GM12878 (cell line): Measurements from ENCODE around the gene PPP1R18. TPM values are rescaled to one million over a fixed set of nuclear protein-coding genes. Genes with fewer than 3 reads are reported as not detected.

Source experiments
- ATAC-seq: fragments of 200-7000 bp; cut with Tn5 transposase; 3 replicates; pipeline ENCODE4 v1.9.1; 2020; ENCODE audit warnings: mild to moderate bottlenecking, moderate library complexity
- BruUV-seq: library from RNA; stranded (reverse); fragments of 400-500 nt; replicated peaks from 2 replicates; lab custom pipeline; 2021; lab: Mats Ljungman, UMichigan
- CTCF ChIA-PET: fragments of 300-600 bp; sonication (Branson Sonifier 250); formaldehyde crosslinking; extraction: SDS; loops from one replicate; lab custom pipeline; 2021; ENCODE audit warnings: inconsistent platforms; lab: Yijun Ruan, JAX
- POLR2A ChIA-PET: fragments of 350-600 bp; formaldehyde crosslinking; extraction: SDS; loops from one replicate; lab custom pipeline; 2021; ENCODE audit warnings: inconsistent platforms; lab: Charles Lee
- RAD21 ChIA-PET: fragments of 300-600 bp; sonication (Branson Sonifier 250); formaldehyde crosslinking; loops from one replicate; lab custom pipeline; 2023; ENCODE audit warnings: antibody characterized with exemption; ENCODE audit not compliant: unreplicated experiment; lab: Charles Lee
- SMC1A ChIA-PET: fragments of 300-600 bp; sonication (Branson Sonifier 250); formaldehyde crosslinking; loops from one replicate; lab custom pipeline; 2023; ENCODE audit not compliant: unreplicated experiment, uncharacterized antibody; lab: Charles Lee
- DNase-seq: peaks from one replicate; pipeline ENCODE4 v3.0.0-alpha.2; 2011; ENCODE audit warnings: low read depth, low spot score
- FAIRE-seq: peaks from 3 replicates; lab custom pipeline; 2011; peaks lifted over from hg19 to GRCh38; lab: Jason Lieb, UNC
- H2AFZ ChIP-seq: 2 replicates; pipeline ENCODE4 v1.6.0; 2011; ENCODE audit warnings: low read depth, low read length, control low read depth; ENCODE audit not compliant: control insufficient read depth
- H3K27ac ChIP-seq: 2 replicates; pipeline ENCODE4 v1.5.1; 2011; ENCODE audit warnings: control low read depth; ENCODE audit not compliant: control insufficient read depth, insufficient read depth
- H3K27me3 ChIP-seq, 2 experiments: replicated peaks in 1 of 2; 2 replicates each; pipeline versions ENCODE4 v1.6.0 to v1.6.1; 2011; ENCODE audit warnings: low read length in 1 of 2; ENCODE audit not compliant: control insufficient read depth in 2 of 2, insufficient read depth in 2 of 2
- H3K36me3 ChIP-seq, 2 experiments: 2 replicates each; pipeline ENCODE4 v1.5.1; 2011; ENCODE audit warnings: low read length in 1 of 2; ENCODE audit not compliant: control insufficient read depth in 2 of 2, insufficient read depth in 2 of 2
- H3K4me1 ChIP-seq: 2 replicates; pipeline ENCODE4 v1.6.1; 2011; ENCODE audit warnings: mild to moderate bottlenecking, low read length, moderate library complexity, mixed read lengths; ENCODE audit not compliant: control insufficient read depth, insufficient read depth
- H3K4me2 ChIP-seq: 2 replicates; pipeline ENCODE4 v1.6.0; 2011; ENCODE audit warnings: control low read depth; ENCODE audit not compliant: control insufficient read depth, insufficient read depth
- H3K4me3 ChIP-seq: fragments of 200-600 bp; sonication (generic); 2 replicates; pipeline ENCODE4 v1.5.1; 2016
- H3K79me2 ChIP-seq: 2 replicates; pipeline ENCODE4 v1.6.0; 2011; ENCODE audit warnings: low read length; ENCODE audit not compliant: control insufficient read depth, insufficient read depth
- H3K9ac ChIP-seq: 2 replicates; pipeline ENCODE4 v1.8.0; 2011; ENCODE audit warnings: low read length, control low read depth, mixed read lengths; ENCODE audit not compliant: control insufficient read depth, insufficient read depth
- H3K9me3 ChIP-seq: replicated peaks from 3 replicates; pipeline ENCODE4 v1.5.1; 2011; ENCODE audit warnings: mild to moderate bottlenecking, low read length; ENCODE audit not compliant: control insufficient read depth, insufficient read depth
- H4K20me1 ChIP-seq: 2 replicates; pipeline ENCODE4 v1.6.0; 2011; ENCODE audit not compliant: control insufficient read depth, insufficient read depth
- ATF3 ChIP-seq: IDR thresholded peaks from 2 replicates; pipeline ENCODE4 v1.6.1; 2011; ENCODE audit warnings: low read depth, mild to moderate bottlenecking, low read length, moderate library complexity, borderline replicate concordance; ENCODE audit errors: extremely low read depth
- ATF7 ChIP-seq: fragments of 450-650 bp; IDR thresholded peaks from 2 replicates; pipeline ENCODE4 v1.6.1; 2016; ENCODE audit warnings: low read depth, mild to moderate bottlenecking
- CREB1 ChIP-seq: IDR thresholded peaks from 2 replicates; pipeline ENCODE4 v1.6.1; 2012; ENCODE audit warnings: low read depth, mild to moderate bottlenecking, inconsistent platforms
- DPF2 ChIP-seq: fragments of 450-650 bp; IDR thresholded peaks from 2 replicates; pipeline ENCODE4 v1.6.1; 2017; ENCODE audit warnings: mild to moderate bottlenecking
- EED ChIP-seq: sonication (generic); IDR thresholded peaks from 2 replicates; pipeline ENCODE4 v1.6.1; 2016; ENCODE audit warnings: antibody characterized with exemption, low read depth
- FOXK2 ChIP-seq: fragments of 450-650 bp; IDR thresholded peaks from 2 replicates; pipeline ENCODE4 v1.6.1; 2017; ENCODE audit warnings: mild to moderate bottlenecking, moderate library complexity
- IRF4 ChIP-seq: IDR thresholded peaks from 2 replicates; pipeline ENCODE4 v1.6.1; 2011; ENCODE audit warnings: low read depth, low read length
- KDM1A ChIP-seq: fragments of 200-600 bp; sonication (generic); IDR thresholded peaks from 2 replicates; pipeline ENCODE4 v1.6.1; 2016; ENCODE audit warnings: borderline replicate concordance
- PRDM15 ChIP-seq: fragments of 450-650 bp; formaldehyde crosslinking; IDR thresholded peaks from 2 replicates; pipeline ENCODE4 v1.4.0; 2020; ENCODE audit warnings: mild to moderate bottlenecking, moderate library complexity
- RUNX3 ChIP-seq: IDR thresholded peaks from 2 replicates; pipeline ENCODE4 v1.6.1; 2012; ENCODE audit warnings: low read length, inconsistent platforms
- SMC3 ChIP-seq: IDR thresholded peaks from 2 replicates; pipeline ENCODE4 v1.6.1; 2011; ENCODE audit warnings: low read length, improper control_type of control experiment, borderline replicate concordance
- STAT1 ChIP-seq: fragments of 450-650 bp; conservative IDR thresholded peaks from 2 replicates; pipeline ENCODE4 v1.6.1; 2014; ENCODE audit warnings: antibody characterized with exemption, mild to moderate bottlenecking
- TCF12 ChIP-seq: IDR thresholded peaks from 2 replicates; pipeline ENCODE4 v1.6.1; 2011; ENCODE audit warnings: low read depth, mild to moderate bottlenecking, low read length
- ZBED1 ChIP-seq: IDR thresholded peaks from 2 replicates; pipeline ENCODE4 v1.6.1; 2016; ENCODE audit warnings: borderline replicate concordance
- WGBS: methylation state at CpG from one replicate; pipeline ENCODE4 v1.1.6; 2016; ENCODE audit warnings: low lambda C conversion rate; ENCODE audit not compliant: insufficient replicate concordance, insufficient coverage; ENCODE audit errors: missing lambda C conversion rate; 5-methylcytosine and 5-hydroxymethylcytosine counted together
- in situ Hi-C: fragments of 300-500 bp; cut with MboI; formaldehyde crosslinking; loops from 9 replicates; pipeline ENCODE4 v1.14.3; 2018; ENCODE audit warnings: mixed read lengths
- intact Hi-C: fragments of 100-400 bp; cut with micrococcal nuclease; formaldehyde crosslinking; loops from one replicate; pipeline ENCODE4 v1.14.2; 2022; ENCODE audit not compliant: unreplicated experiment
- polyA plus RNA-seq, 11 experiments: library from polyadenylated mRNA; depleted of rRNA in 4 of 11; unstranded in 6 of 11; stranded (reverse) in 5 of 11; fragments of >200 nt; fragmentation: Nextera tagmentation in 4 of 11; fragmentation: Illumina TruSeq in 1 of 11; extraction: Ambion mirVana in 4 of 11; extraction: Trizol in 1 of 11; gene quantifications; 1 replicate in 1 of 11; 2 replicates in 10 of 11; pipeline versions ENCODE4 v1.2.1 to v1.2.3, GENCODE V29; 2011 to 2016; ENCODE audit warnings: inconsistent platforms in 2 of 11, missing spikeins in 2 of 11, low read depth in 1 of 11
- total RNA-seq, 4 experiments: library from RNA; depleted of rRNA in 3 of 4; stranded (reverse); fragments of >200 nt in 3 of 4; fragmentation: Illumina TruSeq in 1 of 4; extraction: Trizol in 1 of 4; gene quantifications; 2 replicates each; pipeline versions ENCODE4 v1.2.1 to v1.2.3, GENCODE V29; 2013 to 2021

PPP1R18 gene
- total and polyA plus RNA-seq, 10 of the 15 experiments (the other 5 are each of a cell fraction or from before 2014, with no cell fraction given), result 21.0 to 119 (median 52.6) TPM

GRCh38 chr6:30714263-30714662, 27.8 kb upstream of the PPP1R18 start:
- TF ChIP-seq PRDM15 (CRISPR knock-in tag) (no peak), TCF12 (no peak), DPF2 (no peak), IRF4 (no peak), RUNX3 (no peak), KDM1A (no peak), ZBED1 (no peak), FOXK2 (no peak), ATF7 (no peak), EED (no peak), CREB1 (no peak), STAT1 (no peak), SMC3 (no peak), ATF3 (no peak)
- Histone ChIP-seq H3K27ac (no peak overlapping the region), H2AFZ (no peak overlapping the region), H3K4me2 (no peak overlapping the region), H4K20me1 (no peaks in the 10 kb centered on the region), H3K4me3 (no peak overlapping the region), H3K9me3 (no peaks in the 10 kb centered on the region), H3K79me2 (peaks cover 29% of the 10 kb centered on the region), H3K27me3 (no peaks in the 10 kb centered on the region), H3K4me1 (peaks cover 26% of the 10 kb centered on the region), H3K9ac (no peak overlapping the region), H3K36me3 (peaks cover 6 to 7% of the 10 kb centered on the region in 2 experiments; a peak in 3 of 4 replicates)
- no peak for DNase-seq
- no peak for ATAC-seq
- ChIA-PET RAD21 (interaction anchor here (8.8 kb wide), 1 partner anchor 24 kb away, joined by 114 read pairs; the partner anchor contains the start of gene NRM), SMC1A (interaction anchor here (1.0 to 6.8 kb wide), 3 partner anchors 13 to 32 kb away, joined by 3 to 73 read pairs (median 3); partner anchors contain the start of gene NRM), CTCF (interaction anchor here (22.7 kb wide), 1 partner anchor 33 kb away, joined by 487 read pairs; no protein-coding TSS in a partner anchor), POLR2A (interaction anchor here (0.6 to 11.6 kb wide), 3 partner anchors 24 to 62 kb away, joined by 3 to 200 read pairs (median 167); partner anchors contain the start of gene NRM)
- no TSS peak for BruUV-seq
- intact Hi-C loops, result no loop called here
- FAIRE-seq, result no peak
- WGBS, result 90% methylated on average over 1 of the region's 1 CpG
- in situ Hi-C loops, result no loop called here
